Astrocyte (in vitro differentiated cells and primary cell): ENCODE results near the gene PSG4. TPM values are rescaled to one million over a fixed set of nuclear protein-coding genes. Genes with fewer than 3 reads are reported as not detected.
"Not testable (repeated sequence)": the region's sequence is repeated elsewhere in the genome, so short reads cannot be mapped to it uniquely, and the experiment has no call there.

Source experiments
- DNase-seq: peaks from one replicate; pipeline ENCODE4 v3.0.0-alpha.2; 2010; ENCODE audit warnings: low read depth
- FAIRE-seq: peaks from 2 replicates; lab custom pipeline; 2011; peaks lifted over from hg19 to GRCh38; lab: Jason Lieb, UNC
- H2AFZ ChIP-seq: 2 replicates; pipeline ENCODE4 v1.6.0; 2012; ENCODE audit warnings: low read depth, low read length, inconsistent platforms
- H3K27ac ChIP-seq: 2 replicates; pipeline ENCODE4 v1.5.1; 2011; ENCODE audit warnings: low read depth, low read length, inconsistent platforms
- H3K27me3 ChIP-seq: 2 replicates; pipeline ENCODE4 v1.6.0; 2011; ENCODE audit warnings: low read length, inconsistent platforms; ENCODE audit not compliant: insufficient read depth
- H3K36me3 ChIP-seq: 2 replicates; pipeline ENCODE4 v1.5.1; 2011; ENCODE audit warnings: low read length, inconsistent platforms; ENCODE audit not compliant: insufficient read depth
- H3K4me1 ChIP-seq: 2 replicates; pipeline ENCODE4 v1.5.1; 2011; ENCODE audit warnings: low read length, inconsistent platforms; ENCODE audit not compliant: insufficient read depth
- H3K4me2 ChIP-seq: 2 replicates; pipeline ENCODE4 v1.6.0; 2012; ENCODE audit warnings: low read length, inconsistent platforms
- H3K4me3 ChIP-seq: 2 replicates; pipeline ENCODE4 v1.5.1; 2011; ENCODE audit warnings: low read depth, mild to moderate bottlenecking, low read length, inconsistent platforms; ENCODE audit not compliant: insufficient read depth
- H3K79me2 ChIP-seq: 2 replicates; pipeline ENCODE4 v1.6.0; 2012; ENCODE audit warnings: mild to moderate bottlenecking, low read length, inconsistent platforms; ENCODE audit not compliant: insufficient read depth
- H3K9ac ChIP-seq: 2 replicates; pipeline ENCODE4 v1.6.0; 2012; ENCODE audit warnings: mild to moderate bottlenecking, low read length, inconsistent platforms
- H3K9me3 ChIP-seq: 2 replicates; pipeline ENCODE4 v1.5.1; 2012; ENCODE audit warnings: low read depth, mild to moderate bottlenecking, low read length, inconsistent platforms; ENCODE audit not compliant: insufficient read depth
- H4K20me1 ChIP-seq: 2 replicates; pipeline ENCODE4 v1.6.0; 2012; ENCODE audit warnings: low read length, inconsistent platforms; ENCODE audit not compliant: insufficient read depth
- H3K27ac Mint-ChIP-seq: one replicate; pipeline ENCODE4 v1.8.0; 2021; ENCODE audit warnings: mild to moderate bottlenecking, mixed read lengths; ENCODE audit not compliant: unreplicated experiment
- H3K27me3 Mint-ChIP-seq: one replicate; pipeline ENCODE4 v1.8.0; 2021; ENCODE audit warnings: low read depth, mixed read lengths; ENCODE audit not compliant: unreplicated experiment
- H3K36me3 Mint-ChIP-seq: one replicate; pipeline ENCODE4 v1.8.0; 2021; ENCODE audit warnings: low read depth, mixed read lengths; ENCODE audit not compliant: unreplicated experiment
- H3K4me1 Mint-ChIP-seq: one replicate; pipeline ENCODE4 v1.8.0; 2021; ENCODE audit warnings: low read depth, mixed read lengths; ENCODE audit not compliant: unreplicated experiment
- H3K4me3 Mint-ChIP-seq: one replicate; pipeline ENCODE4 v1.8.0; 2021; ENCODE audit warnings: mild to moderate bottlenecking, moderate library complexity, mixed read lengths; ENCODE audit not compliant: unreplicated experiment
- H3K9me3 Mint-ChIP-seq: one replicate; pipeline ENCODE4 v1.8.0; 2021; ENCODE audit warnings: mild to moderate bottlenecking, mixed read lengths; ENCODE audit not compliant: unreplicated experiment
- EZH2 ChIP-seq: IDR thresholded peaks from 2 replicates; pipeline ENCODE4 v1.6.1; 2012; ENCODE audit warnings: mild to moderate bottlenecking, low read length, inconsistent platforms; ENCODE audit not compliant: insufficient read depth
- total RNA-seq: library from RNA; stranded (reverse); gene quantifications from 2 replicates; pipeline ENCODE4 v1.2.1, GENCODE V29; 2021
- TF ChIP-seq, protein P1 (sequence below): IDR thresholded peaks from 2 replicates; pipeline ENCODE4 v1.5.1; 2011; ENCODE audit warnings: low read depth, mild to moderate bottlenecking, inconsistent platforms, low read length, moderate library complexity; ENCODE audit not compliant: insufficient read depth

PSG4 gene
- total RNA-seq, 1 donor from 2014 or later = 1.4 TPM

DNA sequence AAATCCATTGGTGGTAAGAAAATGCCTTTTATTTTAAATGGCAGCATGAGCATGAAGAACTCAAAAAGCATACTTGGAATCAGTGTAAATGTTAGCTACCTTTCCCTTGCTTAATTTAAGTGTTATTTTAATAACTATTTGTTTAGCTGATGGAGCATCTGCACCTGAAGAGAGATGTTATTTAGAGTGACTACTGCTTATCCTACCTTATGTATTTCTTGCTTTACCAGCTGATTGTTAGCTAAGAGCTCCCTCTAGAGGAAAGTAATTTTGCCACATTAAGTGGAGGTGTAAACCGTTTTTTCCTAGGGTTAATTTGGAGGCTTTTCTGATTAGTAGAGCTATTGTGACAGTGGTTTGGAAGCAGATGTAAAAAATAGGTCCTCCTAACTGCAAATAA lies 21.5 kb upstream of the PSG4 start:
- FAIRE-seq, H3K9me3 ChIP-seq: not testable (repeated sequence)

DNA sequence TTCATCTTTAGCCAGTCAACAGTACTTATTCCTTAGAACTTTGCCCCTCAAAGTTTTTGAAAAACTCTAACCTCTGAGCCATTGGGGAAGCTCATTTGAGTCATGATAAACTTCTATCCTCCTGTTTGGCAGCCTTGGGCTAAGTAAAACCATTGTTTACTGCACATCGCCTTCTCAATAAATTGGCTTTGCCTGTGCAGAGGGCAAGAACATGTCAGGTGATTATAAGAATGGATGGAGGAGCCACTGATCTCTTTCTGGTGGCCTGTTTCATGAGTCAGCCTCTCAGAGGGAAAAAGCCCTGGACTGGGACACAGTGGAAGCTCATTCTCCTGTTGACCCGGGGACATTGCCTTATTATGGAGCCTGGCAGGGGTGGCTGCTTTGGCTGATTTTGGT lies 19.4 kb upstream of the PSG4 start:
- H3K79me2 ChIP-seq = no peaks in the 10 kb centered on the region
- H4K20me1 ChIP-seq = no peaks in the 10 kb centered on the region
- H2AFZ ChIP-seq = no peak overlapping the region
- Mint-ChIP-seq H3K27me3 (no peaks in the 10 kb centered on the region), H3K36me3 (no peaks in the 10 kb centered on the region), H3K4me3 (no peak overlapping the region), H3K4me1 (no peaks in the 10 kb centered on the region), H3K27ac (no peak overlapping the region), H3K9me3 (peaks cover 25% of the 10 kb centered on the region)
- no peak for FAIRE-seq
- H3K4me1 ChIP-seq = no peaks in the 10 kb centered on the region
- no peaks in the 10 kb centered on the region for H3K36me3 ChIP-seq
- no peaks in the 10 kb centered on the region for H3K27me3 ChIP-seq
- peaks cover 6% of the 10 kb centered on the region for H3K9me3 ChIP-seq
- H3K4me3 ChIP-seq = no peak overlapping the region
- TF ChIP-seq, protein P1, sequence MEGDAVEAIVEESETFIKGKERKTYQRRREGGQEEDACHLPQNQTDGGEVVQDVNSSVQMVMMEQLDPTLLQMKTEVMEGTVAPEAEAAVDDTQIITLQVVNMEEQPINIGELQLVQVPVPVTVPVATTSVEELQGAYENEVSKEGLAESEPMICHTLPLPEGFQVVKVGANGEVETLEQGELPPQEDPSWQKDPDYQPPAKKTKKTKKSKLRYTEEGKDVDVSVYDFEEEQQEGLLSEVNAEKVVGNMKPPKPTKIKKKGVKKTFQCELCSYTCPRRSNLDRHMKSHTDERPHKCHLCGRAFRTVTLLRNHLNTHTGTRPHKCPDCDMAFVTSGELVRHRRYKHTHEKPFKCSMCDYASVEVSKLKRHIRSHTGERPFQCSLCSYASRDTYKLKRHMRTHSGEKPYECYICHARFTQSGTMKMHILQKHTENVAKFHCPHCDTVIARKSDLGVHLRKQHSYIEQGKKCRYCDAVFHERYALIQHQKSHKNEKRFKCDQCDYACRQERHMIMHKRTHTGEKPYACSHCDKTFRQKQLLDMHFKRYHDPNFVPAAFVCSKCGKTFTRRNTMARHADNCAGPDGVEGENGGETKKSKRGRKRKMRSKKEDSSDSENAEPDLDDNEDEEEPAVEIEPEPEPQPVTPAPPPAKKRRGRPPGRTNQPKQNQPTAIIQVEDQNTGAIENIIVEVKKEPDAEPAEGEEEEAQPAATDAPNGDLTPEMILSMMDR = no peak
- TF ChIP-seq EZH2 = no peak
- no peak overlapping the region for H3K9ac ChIP-seq
- no peak overlapping the region for H3K27ac ChIP-seq
- H3K4me2 ChIP-seq = no peak overlapping the region
- DNase-seq = no peak

More for the DNA sequence above, 21.5 kb upstream of the PSG4 start:
- H3K4me1 Mint-ChIP-seq, H3K27me3 ChIP-seq, H2AFZ ChIP-seq, H3K27ac Mint-ChIP-seq, H3K27ac ChIP-seq, H3K4me3 ChIP-seq, H3K27me3 Mint-ChIP-seq, H3K36me3 ChIP-seq, H3K36me3 Mint-ChIP-seq, H3K4me1 ChIP-seq, H4K20me1 ChIP-seq, H3K9ac ChIP-seq, H3K4me3 Mint-ChIP-seq, DNase-seq, H3K79me2 ChIP-seq, H3K4me2 ChIP-seq: not testable (repeated sequence)
- peaks cover 22% of the 10 kb centered on the region for H3K9me3 Mint-ChIP-seq

DNA sequence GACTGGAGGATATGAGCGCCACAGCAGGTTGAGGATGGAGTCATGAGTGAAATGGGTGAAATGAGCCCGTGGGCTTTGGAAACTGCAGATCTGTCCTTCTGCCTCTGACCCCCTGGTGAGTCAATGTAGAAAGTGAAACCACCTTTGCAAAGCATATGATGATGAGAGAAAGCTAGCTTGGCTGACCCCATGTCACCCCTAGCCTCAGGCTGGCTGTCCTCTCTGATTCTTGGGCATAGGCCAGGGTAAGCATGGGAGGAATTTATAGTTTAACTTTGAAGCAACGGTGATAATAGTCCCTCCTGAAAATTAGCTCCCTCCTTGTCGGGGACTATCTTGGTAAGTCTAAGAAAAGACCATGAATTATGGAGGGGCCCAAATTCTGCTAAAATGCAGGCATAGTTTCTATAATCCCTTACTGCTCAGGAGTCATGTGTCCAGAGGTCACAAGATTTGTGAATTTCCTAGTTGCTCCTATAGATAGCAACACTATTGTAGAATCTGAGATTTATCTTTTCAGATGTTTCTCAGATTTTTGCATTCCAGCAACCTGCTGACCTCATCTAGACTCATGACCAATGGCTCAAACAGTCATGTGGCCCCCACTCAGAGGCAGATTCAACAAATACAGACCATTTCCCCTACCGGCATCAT lies 18.9 kb upstream of the PSG4 start:
- not testable (repeated sequence) for H3K27ac ChIP-seq, H3K9me3 ChIP-seq, H3K4me2 ChIP-seq, H2AFZ ChIP-seq, H3K36me3 Mint-ChIP-seq, H3K4me1 Mint-ChIP-seq, H3K9ac ChIP-seq, H3K4me1 ChIP-seq, H3K36me3 ChIP-seq, H3K79me2 ChIP-seq, H3K27ac Mint-ChIP-seq, FAIRE-seq, H3K27me3 ChIP-seq, H3K4me3 Mint-ChIP-seq, H3K4me3 ChIP-seq, H4K20me1 ChIP-seq, H3K27me3 Mint-ChIP-seq
- peaks cover 24% of the 10 kb centered on the region for H3K9me3 Mint-ChIP-seq
- peak; percentile 16 for DNase-seq

DNA sequence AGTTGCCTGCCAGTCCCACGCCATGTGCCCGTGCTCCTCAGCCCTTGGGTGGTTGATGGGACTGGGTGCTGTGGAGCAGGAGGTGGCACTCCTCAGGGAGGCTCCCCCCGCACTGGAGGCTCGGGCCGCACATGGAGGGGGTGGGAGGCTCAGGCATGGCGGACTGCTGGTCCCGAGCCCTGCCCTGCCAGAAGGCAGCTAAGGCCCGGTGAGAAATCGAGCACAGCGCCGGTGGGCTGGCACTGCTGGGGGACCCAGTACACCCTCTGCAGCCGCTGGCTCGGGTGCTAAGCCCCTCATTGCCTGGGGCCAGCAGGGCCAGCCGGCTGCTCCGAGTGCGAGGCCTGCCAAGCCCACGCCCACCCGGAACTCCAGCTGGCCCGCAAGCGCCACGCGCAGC lies 16.5 kb upstream of the PSG4 start:
- not testable (repeated sequence) for H3K27me3 ChIP-seq, H4K20me1 ChIP-seq, H3K4me1 ChIP-seq, DNase-seq, H3K4me2 ChIP-seq, H2AFZ ChIP-seq, H3K4me3 Mint-ChIP-seq, H3K36me3 Mint-ChIP-seq, H3K27me3 Mint-ChIP-seq, H3K9me3 ChIP-seq, H3K27ac ChIP-seq, FAIRE-seq, H3K9ac ChIP-seq, H3K27ac Mint-ChIP-seq, H3K4me3 ChIP-seq, H3K4me1 Mint-ChIP-seq, H3K36me3 ChIP-seq, H3K79me2 ChIP-seq
- H3K9me3 Mint-ChIP-seq = peaks cover 14% of the 10 kb centered on the region

DNA sequence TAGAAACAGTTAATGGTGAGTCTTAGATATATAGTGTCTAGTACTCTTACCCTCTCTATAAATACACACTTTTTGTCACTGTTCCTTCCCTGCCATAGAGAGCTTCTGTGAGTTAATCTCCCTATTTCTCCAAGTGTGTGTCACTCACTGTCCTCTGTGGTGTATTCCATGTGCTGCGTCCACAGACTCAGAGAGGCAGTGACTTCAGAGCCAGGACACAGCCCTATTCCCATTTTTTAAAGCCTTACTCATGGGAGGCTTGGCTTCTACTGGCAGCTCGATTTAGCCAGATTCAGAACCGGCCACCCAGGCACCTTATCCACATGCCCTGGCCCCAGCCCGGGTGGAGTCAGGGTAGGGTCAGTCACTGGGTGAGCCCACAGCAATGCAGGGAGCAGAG lies 13.7 kb upstream of the PSG4 start:
- H3K9ac ChIP-seq, H3K9me3 Mint-ChIP-seq, H3K4me3 ChIP-seq, H3K36me3 Mint-ChIP-seq, H3K27ac Mint-ChIP-seq, H4K20me1 ChIP-seq, H3K4me1 Mint-ChIP-seq, H3K27me3 ChIP-seq, DNase-seq, H3K4me2 ChIP-seq, H3K9me3 ChIP-seq, H3K4me1 ChIP-seq, H2AFZ ChIP-seq, H3K79me2 ChIP-seq, H3K4me3 Mint-ChIP-seq, H3K27ac ChIP-seq, H3K27me3 Mint-ChIP-seq, H3K36me3 ChIP-seq, FAIRE-seq: not testable (repeated sequence)
